Neural crest cell (in vitro differentiated cells): ENCODE measurements around the gene CLTC. TPM values are rescaled to one million over a fixed set of nuclear protein-coding genes. Genes with fewer than 3 reads are reported as not detected.

ENCODE experiments used
- DNase-seq: peaks from one replicate; pipeline ENCODE4 v3.0.0; 2021; ENCODE audit warnings: low read depth, mixed read lengths, low spot score
- H3K27ac Mint-ChIP-seq: one replicate; pipeline ENCODE4 v1.8.0; 2021; ENCODE audit warnings: mild to moderate bottlenecking, mixed read lengths; ENCODE audit not compliant: unreplicated experiment
- H3K27me3 Mint-ChIP-seq: 2 replicates; pipeline ENCODE4 v1.8.0; 2021; ENCODE audit warnings: low read depth, mild to moderate bottlenecking, mixed read lengths
- H3K36me3 Mint-ChIP-seq: 2 replicates; pipeline ENCODE4 v1.8.0; 2021; ENCODE audit warnings: low read depth, mild to moderate bottlenecking, mixed read lengths
- H3K4me1 Mint-ChIP-seq: 2 replicates; pipeline ENCODE4 v1.8.0; 2021; ENCODE audit warnings: mixed read lengths
- H3K4me3 Mint-ChIP-seq: one replicate; pipeline ENCODE4 v1.8.0; 2021; ENCODE audit warnings: mild to moderate bottlenecking, mixed read lengths
- H3K9me3 Mint-ChIP-seq: 2 replicates; pipeline ENCODE4 v1.8.0; 2021; ENCODE audit warnings: mixed read lengths
- total RNA-seq: library from RNA; stranded (reverse); gene quantifications from 2 replicates; pipeline ENCODE4 v1.2.1, GENCODE V29; 2021
- TF ChIP-seq, protein P1 (sequence below): fragments of 200-600 bp; sonication (generic); conservative IDR thresholded peaks from 2 replicates; pipeline ENCODE4 v1.5.0; 2021; ENCODE audit warnings: antibody characterized with exemption, mild to moderate bottlenecking

CLTC gene
- total RNA-seq, 1 donor from 2014 or later: 244 TPM

- no peaks in the 10 kb centered on the region for H3K4me1 Mint-ChIP-seq
- H3K9me3 Mint-ChIP-seq: no peaks in the 10 kb centered on the region
- no peaks in the 10 kb centered on the region for H3K27me3 Mint-ChIP-seq
- H3K27ac Mint-ChIP-seq: no peak overlapping the region
- H3K36me3 Mint-ChIP-seq: no peaks in the 10 kb centered on the region
- DNase-seq: no peak
- TF ChIP-seq, protein P1, sequence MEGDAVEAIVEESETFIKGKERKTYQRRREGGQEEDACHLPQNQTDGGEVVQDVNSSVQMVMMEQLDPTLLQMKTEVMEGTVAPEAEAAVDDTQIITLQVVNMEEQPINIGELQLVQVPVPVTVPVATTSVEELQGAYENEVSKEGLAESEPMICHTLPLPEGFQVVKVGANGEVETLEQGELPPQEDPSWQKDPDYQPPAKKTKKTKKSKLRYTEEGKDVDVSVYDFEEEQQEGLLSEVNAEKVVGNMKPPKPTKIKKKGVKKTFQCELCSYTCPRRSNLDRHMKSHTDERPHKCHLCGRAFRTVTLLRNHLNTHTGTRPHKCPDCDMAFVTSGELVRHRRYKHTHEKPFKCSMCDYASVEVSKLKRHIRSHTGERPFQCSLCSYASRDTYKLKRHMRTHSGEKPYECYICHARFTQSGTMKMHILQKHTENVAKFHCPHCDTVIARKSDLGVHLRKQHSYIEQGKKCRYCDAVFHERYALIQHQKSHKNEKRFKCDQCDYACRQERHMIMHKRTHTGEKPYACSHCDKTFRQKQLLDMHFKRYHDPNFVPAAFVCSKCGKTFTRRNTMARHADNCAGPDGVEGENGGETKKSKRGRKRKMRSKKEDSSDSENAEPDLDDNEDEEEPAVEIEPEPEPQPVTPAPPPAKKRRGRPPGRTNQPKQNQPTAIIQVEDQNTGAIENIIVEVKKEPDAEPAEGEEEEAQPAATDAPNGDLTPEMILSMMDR: no peak
- H3K4me3 Mint-ChIP-seq: no peak overlapping the region
Observed at GRCh38 chr17:59669944-59670343, 50.2 kb downstream of the CLTC start.

DNA sequence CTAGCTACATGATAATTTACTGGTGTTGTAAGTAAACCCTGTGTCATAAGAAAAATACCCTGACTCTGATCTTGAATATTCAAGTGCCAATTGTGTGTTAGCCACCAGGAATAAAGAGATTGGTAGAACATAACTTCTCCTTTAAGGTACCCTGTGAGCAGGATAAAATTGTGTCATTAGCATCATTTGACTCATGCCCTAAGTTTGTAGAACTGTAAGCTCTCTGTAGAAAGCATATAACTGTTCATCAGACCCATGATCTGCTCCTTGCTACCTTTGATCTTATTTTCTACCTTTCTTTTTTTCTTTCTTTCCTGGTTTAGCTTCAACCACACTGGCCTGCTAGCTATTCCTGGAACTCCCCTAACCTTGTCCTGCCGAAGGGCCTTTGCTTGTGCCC, 51.7 kb downstream of the CLTC start:
- Mint-ChIP-seq H3K27ac (no peak overlapping the region), H3K36me3 (no peaks in the 10 kb centered on the region), H3K9me3 (no peaks in the 10 kb centered on the region), H3K4me3 (no peak overlapping the region), H3K27me3 (no peaks in the 10 kb centered on the region), H3K4me1 (no peaks in the 10 kb centered on the region)
- DNase-seq: no peak
- TF ChIP-seq, protein P1: no peak

DNA sequence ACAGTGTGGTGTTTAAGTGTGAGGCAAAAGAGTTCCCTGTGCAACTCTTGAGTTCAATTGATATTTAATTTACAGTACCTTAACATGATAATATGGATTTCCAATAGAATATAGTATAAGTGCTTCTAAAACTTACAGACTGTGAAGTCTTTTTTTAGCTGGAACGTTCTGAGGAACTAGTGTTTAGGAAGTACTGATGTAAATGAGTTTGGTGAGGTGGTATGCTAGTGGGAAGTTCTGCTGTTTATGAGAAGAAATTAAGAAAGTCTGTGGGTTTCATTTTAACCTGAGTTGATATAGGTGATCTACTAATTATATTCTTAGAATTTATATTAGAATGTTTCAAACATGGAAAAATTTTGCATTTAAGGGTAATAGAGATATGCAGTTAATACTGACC, 55.5 kb downstream of the CLTC start:
- peaks cover 4% of the 10 kb centered on the region for H3K36me3 Mint-ChIP-seq
- H3K4me3 Mint-ChIP-seq: no peak overlapping the region
- no peaks in the 10 kb centered on the region for H3K4me1 Mint-ChIP-seq
- H3K27me3 Mint-ChIP-seq: no peaks in the 10 kb centered on the region
- no peak overlapping the region for H3K27ac Mint-ChIP-seq
- TF ChIP-seq, protein P1: no peak
- no peaks in the 10 kb centered on the region for H3K9me3 Mint-ChIP-seq
- DNase-seq: no peak

GRCh38 chr17:59676716-59677115, 57.0 kb downstream of the CLTC start:
- Mint-ChIP-seq H3K27me3 (no peaks in the 10 kb centered on the region), H3K4me1 (no peaks in the 10 kb centered on the region), H3K4me3 (no peak overlapping the region), H3K9me3 (no peaks in the 10 kb centered on the region), H3K36me3 (peaks cover 4% of the 10 kb centered on the region), H3K27ac (no peak overlapping the region)
- TF ChIP-seq, protein P1: no peak
- no peak for DNase-seq

DNA sequence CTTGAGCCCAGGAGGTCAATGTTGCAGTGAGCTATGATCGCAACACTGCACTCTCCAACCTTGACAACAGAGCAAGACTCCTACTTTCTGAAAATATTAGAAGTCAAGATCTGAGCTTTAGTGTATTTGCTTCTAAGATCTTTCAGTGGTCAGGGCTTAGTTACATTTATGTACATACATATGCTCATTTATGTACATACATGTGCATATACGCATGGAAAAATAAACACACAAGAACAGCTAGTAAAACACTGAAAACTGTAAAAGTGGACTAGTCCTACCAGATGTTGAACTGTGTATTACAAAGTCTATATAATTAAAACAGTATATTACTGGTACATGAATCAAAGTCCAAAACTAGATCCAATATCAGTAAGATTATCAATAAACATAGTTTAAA, 59.2 kb downstream of the CLTC start:
- TF ChIP-seq, protein P1: no peak

DNA sequence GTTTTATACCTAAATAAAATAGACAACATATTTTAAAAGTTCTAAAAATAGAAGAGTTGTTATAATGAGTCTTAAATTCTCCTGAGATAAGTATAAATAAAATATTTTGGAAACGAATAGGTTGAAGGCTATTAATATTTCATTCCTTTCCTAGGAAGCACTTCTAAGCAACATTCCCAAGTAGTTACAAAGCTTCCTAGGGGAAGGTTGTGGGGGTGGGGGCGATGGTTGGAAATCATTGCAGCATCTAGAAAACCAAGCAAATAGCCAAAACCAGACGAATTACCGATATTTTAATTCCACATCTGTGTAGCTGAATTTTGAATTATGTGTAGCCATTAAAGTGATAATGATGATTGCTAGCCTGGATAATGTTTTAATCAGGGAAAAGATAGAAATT, 60.6 kb downstream of the CLTC start:
- Mint-ChIP-seq H3K4me3 (no peak overlapping the region), H3K27me3 (no peaks in the 10 kb centered on the region), H3K36me3 (peaks cover 15% of the 10 kb centered on the region), H3K9me3 (no peaks in the 10 kb centered on the region), H3K4me1 (no peaks in the 10 kb centered on the region), H3K27ac (no peak overlapping the region)
- TF ChIP-seq, protein P1: no peak
- no peak for DNase-seq

More for the DNA sequence above, 59.2 kb downstream of the CLTC start:
- DNase-seq: no peak
- H3K4me1 Mint-ChIP-seq: no peaks in the 10 kb centered on the region
- H3K27ac Mint-ChIP-seq: no peak overlapping the region
- H3K9me3 Mint-ChIP-seq: no peaks in the 10 kb centered on the region
- H3K27me3 Mint-ChIP-seq: no peaks in the 10 kb centered on the region
- no peak overlapping the region for H3K4me3 Mint-ChIP-seq
- peaks cover 8% of the 10 kb centered on the region for H3K36me3 Mint-ChIP-seq
